Liver (tissue), 3 donors: Measurements from ENCODE around the gene NHS.

ENCODE experiments used
- GABPA ChIP-seq, 2 donors: IDR thresholded peaks in 1 of 2; conservative IDR thresholded peaks in 1 of 2; 2 replicates each; pipeline ENCODE4 v1.6.1; 2016; ENCODE audit warnings: antibody characterized with exemption in 2 of 2, mild to moderate bottlenecking in 1 of 2, moderate library complexity in 1 of 2
- HNF4A ChIP-seq, 2 donors: conservative IDR thresholded peaks; 2 replicates each; pipeline ENCODE4 v1.6.1; 2016; ENCODE audit warnings: antibody characterized with exemption in 2 of 2, mild to moderate bottlenecking in 2 of 2
- RAD21 ChIP-seq, 2 donors: IDR thresholded peaks; 2 replicates each; pipeline ENCODE4 v1.6.1; 2016; ENCODE audit warnings: antibody characterized with exemption in 2 of 2, mild to moderate bottlenecking in 2 of 2
- TAF1 ChIP-seq: conservative IDR thresholded peaks from 2 replicates; pipeline ENCODE4 v1.6.1; 2016; ENCODE audit warnings: antibody characterized with exemption, mild to moderate bottlenecking
- YY1 ChIP-seq: IDR thresholded peaks from 2 replicates; pipeline ENCODE4 v1.6.1; 2016; ENCODE audit warnings: antibody characterized with exemption, mild to moderate bottlenecking
- TF ChIP-seq, protein P1 (sequence below): fragments of 150-350 bp; IDR thresholded peaks from 2 replicates; pipeline ENCODE4 v1.5.1; 2017; ENCODE audit warnings: improper control_type of control experiment, low read depth, low read length; ENCODE audit not compliant: missing input control
- TF ChIP-seq, protein P2 (sequence below): IDR thresholded peaks from 2 replicates; pipeline ENCODE4 v1.6.1; 2016; ENCODE audit warnings: antibody characterized with exemption
- TF ChIP-seq, protein P3 (sequence below): IDR thresholded peaks from 2 replicates; pipeline ENCODE4 v1.6.1; 2016; ENCODE audit warnings: antibody characterized with exemption
- TF ChIP-seq, protein P4 (sequence below): IDR thresholded peaks from 2 replicates; pipeline ENCODE4 v1.6.1; 2016; ENCODE audit warnings: antibody characterized with exemption, mild to moderate bottlenecking
- donor health status: healthy.
- donor health status: healthy.

DNA sequence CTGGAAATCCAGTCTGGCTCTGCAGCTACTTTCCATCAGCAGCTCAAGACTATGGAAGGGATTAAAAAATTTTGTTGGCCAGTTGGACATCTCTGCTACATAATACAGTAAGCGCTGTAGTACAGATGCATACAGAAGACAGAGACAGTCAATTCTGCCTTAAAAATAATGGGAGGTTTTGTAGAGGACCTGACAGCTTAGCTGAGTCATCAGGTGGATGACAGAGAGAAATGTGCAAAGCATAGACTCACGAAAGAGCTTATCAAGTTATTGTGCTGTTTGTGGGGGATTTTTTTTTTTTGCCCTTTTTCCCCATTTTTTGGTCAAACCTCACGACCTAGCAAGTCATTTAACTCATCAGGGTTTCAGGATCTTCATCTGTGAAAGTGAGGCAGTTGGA is 213.3 kb downstream of the NHS start:
- TF ChIP-seq, protein P1, sequence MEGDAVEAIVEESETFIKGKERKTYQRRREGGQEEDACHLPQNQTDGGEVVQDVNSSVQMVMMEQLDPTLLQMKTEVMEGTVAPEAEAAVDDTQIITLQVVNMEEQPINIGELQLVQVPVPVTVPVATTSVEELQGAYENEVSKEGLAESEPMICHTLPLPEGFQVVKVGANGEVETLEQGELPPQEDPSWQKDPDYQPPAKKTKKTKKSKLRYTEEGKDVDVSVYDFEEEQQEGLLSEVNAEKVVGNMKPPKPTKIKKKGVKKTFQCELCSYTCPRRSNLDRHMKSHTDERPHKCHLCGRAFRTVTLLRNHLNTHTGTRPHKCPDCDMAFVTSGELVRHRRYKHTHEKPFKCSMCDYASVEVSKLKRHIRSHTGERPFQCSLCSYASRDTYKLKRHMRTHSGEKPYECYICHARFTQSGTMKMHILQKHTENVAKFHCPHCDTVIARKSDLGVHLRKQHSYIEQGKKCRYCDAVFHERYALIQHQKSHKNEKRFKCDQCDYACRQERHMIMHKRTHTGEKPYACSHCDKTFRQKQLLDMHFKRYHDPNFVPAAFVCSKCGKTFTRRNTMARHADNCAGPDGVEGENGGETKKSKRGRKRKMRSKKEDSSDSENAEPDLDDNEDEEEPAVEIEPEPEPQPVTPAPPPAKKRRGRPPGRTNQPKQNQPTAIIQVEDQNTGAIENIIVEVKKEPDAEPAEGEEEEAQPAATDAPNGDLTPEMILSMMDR, result no peak
- TF ChIP-seq, protein P2, sequence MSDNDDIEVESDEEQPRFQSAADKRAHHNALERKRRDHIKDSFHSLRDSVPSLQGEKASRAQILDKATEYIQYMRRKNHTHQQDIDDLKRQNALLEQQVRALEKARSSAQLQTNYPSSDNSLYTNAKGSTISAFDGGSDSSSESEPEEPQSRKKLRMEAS, result no peak
- TF ChIP-seq, protein P3, sequence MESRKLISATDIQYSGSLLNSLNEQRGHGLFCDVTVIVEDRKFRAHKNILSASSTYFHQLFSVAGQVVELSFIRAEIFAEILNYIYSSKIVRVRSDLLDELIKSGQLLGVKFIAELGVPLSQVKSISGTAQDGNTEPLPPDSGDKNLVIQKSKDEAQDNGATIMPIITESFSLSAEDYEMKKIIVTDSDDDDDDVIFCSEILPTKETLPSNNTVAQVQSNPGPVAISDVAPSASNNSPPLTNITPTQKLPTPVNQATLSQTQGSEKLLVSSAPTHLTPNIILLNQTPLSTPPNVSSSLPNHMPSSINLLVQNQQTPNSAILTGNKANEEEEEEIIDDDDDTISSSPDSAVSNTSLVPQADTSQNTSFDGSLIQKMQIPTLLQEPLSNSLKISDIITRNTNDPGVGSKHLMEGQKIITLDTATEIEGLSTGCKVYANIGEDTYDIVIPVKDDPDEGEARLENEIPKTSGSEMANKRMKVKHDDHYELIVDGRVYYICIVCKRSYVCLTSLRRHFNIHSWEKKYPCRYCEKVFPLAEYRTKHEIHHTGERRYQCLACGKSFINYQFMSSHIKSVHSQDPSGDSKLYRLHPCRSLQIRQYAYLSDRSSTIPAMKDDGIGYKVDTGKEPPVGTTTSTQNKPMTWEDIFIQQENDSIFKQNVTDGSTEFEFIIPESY, result no peak
- TF ChIP-seq RAD21 (IDR thresholded peaks at IDR 0.05) (no peak), YY1 (no peak), TAF1 (no peak), GABPA (IDR thresholded peaks at IDR 0.05 in 1 of 2, conservative IDR thresholded peaks at IDR 0.05 in 1 of 2) (no peak), HNF4A (conservative IDR thresholded peaks at IDR 0.05) (no peak)
- TF ChIP-seq, protein P4, sequence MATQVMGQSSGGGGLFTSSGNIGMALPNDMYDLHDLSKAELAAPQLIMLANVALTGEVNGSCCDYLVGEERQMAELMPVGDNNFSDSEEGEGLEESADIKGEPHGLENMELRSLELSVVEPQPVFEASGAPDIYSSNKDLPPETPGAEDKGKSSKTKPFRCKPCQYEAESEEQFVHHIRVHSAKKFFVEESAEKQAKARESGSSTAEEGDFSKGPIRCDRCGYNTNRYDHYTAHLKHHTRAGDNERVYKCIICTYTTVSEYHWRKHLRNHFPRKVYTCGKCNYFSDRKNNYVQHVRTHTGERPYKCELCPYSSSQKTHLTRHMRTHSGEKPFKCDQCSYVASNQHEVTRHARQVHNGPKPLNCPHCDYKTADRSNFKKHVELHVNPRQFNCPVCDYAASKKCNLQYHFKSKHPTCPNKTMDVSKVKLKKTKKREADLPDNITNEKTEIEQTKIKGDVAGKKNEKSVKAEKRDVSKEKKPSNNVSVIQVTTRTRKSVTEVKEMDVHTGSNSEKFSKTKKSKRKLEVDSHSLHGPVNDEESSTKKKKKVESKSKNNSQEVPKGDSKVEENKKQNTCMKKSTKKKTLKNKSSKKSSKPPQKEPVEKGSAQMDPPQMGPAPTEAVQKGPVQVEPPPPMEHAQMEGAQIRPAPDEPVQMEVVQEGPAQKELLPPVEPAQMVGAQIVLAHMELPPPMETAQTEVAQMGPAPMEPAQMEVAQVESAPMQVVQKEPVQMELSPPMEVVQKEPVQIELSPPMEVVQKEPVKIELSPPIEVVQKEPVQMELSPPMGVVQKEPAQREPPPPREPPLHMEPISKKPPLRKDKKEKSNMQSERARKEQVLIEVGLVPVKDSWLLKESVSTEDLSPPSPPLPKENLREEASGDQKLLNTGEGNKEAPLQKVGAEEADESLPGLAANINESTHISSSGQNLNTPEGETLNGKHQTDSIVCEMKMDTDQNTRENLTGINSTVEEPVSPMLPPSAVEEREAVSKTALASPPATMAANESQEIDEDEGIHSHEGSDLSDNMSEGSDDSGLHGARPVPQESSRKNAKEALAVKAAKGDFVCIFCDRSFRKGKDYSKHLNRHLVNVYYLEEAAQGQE, result no peak
